ENCODE measurements around the gene OAS2. TPM values are rescaled to one million over a fixed set of nuclear protein-coding genes. Genes with fewer than 3 reads are reported as not detected.
A peak's percentile ranks its signal among the peaks of the same experiment; 100 is the strongest.

Gene OAS2, protein sequence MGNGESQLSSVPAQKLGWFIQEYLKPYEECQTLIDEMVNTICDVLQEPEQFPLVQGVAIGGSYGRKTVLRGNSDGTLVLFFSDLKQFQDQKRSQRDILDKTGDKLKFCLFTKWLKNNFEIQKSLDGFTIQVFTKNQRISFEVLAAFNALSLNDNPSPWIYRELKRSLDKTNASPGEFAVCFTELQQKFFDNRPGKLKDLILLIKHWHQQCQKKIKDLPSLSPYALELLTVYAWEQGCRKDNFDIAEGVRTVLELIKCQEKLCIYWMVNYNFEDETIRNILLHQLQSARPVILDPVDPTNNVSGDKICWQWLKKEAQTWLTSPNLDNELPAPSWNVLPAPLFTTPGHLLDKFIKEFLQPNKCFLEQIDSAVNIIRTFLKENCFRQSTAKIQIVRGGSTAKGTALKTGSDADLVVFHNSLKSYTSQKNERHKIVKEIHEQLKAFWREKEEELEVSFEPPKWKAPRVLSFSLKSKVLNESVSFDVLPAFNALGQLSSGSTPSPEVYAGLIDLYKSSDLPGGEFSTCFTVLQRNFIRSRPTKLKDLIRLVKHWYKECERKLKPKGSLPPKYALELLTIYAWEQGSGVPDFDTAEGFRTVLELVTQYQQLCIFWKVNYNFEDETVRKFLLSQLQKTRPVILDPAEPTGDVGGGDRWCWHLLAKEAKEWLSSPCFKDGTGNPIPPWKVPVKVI
- total RNA-seq (2013; cell fraction: nucleolus; rRNA removed): 61.8 and 67.6 TPM in 2 replicates
- total RNA-seq (2014; rRNA removed) (90.7 and 125 TPM in 2 replicates), total RNA-seq (2014; rRNA removed; fragmentation: Illumina TruSeq; extraction: Trizol) (105 and 113 TPM in 2 replicates), total RNA-seq (2021) (89.7 and 102 TPM in 2 replicates), polyA plus RNA-seq (2011; rRNA removed) (290 and 350 TPM in 2 replicates), polyA plus RNA-seq (2014; fragmentation: Illumina TruSeq; extraction: Trizol) (133 and 223 TPM in 2 replicates), polyA plus RNA-seq (2014; fragmentation: Nextera tagmentation; extraction: Ambion mirVana) (10 to 100 TPM; 32.4 to 43.4 TPM), polyA plus RNA-seq (2014; rRNA removed) (81.0 and 92.9 TPM in 2 replicates), polyA plus RNA-seq (2016; fragmentation: Nextera tagmentation; extraction: Ambion mirVana) (10 to 100 TPM; 51.5 to 51.6 TPM), polyA minus RNA-seq (2011; rRNA and poly(A)+ RNA removed) (263 and 276 TPM in 2 replicates), Bru-seq, nascent RNA (percentile 90 among the genes with signal in this experiment), BruChase-seq, experiment 1, labeled RNA remaining after a 6-hour chase (percentile 82 among the genes with signal in this experiment), BruChase-seq, experiment 2, labeled RNA remaining after a 2-hour chase (percentile 83 among the genes with signal in this experiment)
- polyA plus RNA-seq (2011; ENCODE audit: low read depth): 62.4 TPM
- 186 and 209 TPM in 2 replicates for polyA plus RNA-seq (2011; cell fraction: cytosol; rRNA removed)
- polyA plus RNA-seq (2011; cell fraction: nucleus; rRNA removed): 117 and 158 TPM in 2 replicates
- 64.5 and 96.0 TPM in 2 replicates for polyA plus RNA-seq (2012)
- polyA minus RNA-seq (2011; cell fraction: cytosol; rRNA and poly(A)+ RNA removed): 88.5 and 105 TPM in 2 replicates
- polyA minus RNA-seq (2011; cell fraction: nucleus; rRNA and poly(A)+ RNA removed): 91.3 and 96.3 TPM in 2 replicates
- long read RNA-seq, experiment 1, full-length matches to known transcripts: 40 of 44 reads
- long read RNA-seq, experiment 1, partial matches to known transcripts: 0 of 44 reads
- long read RNA-seq, experiment 1, other reads (novel, unspliced or antisense): 4 of 44 reads
- long read RNA-seq, experiment 2, full-length matches to known transcripts: 383 of 450 reads
- long read RNA-seq, experiment 2, partial matches to known transcripts: 16 of 450 reads
- long read RNA-seq, experiment 2, other reads (novel, unspliced or antisense): 51 of 450 reads

DNA sequence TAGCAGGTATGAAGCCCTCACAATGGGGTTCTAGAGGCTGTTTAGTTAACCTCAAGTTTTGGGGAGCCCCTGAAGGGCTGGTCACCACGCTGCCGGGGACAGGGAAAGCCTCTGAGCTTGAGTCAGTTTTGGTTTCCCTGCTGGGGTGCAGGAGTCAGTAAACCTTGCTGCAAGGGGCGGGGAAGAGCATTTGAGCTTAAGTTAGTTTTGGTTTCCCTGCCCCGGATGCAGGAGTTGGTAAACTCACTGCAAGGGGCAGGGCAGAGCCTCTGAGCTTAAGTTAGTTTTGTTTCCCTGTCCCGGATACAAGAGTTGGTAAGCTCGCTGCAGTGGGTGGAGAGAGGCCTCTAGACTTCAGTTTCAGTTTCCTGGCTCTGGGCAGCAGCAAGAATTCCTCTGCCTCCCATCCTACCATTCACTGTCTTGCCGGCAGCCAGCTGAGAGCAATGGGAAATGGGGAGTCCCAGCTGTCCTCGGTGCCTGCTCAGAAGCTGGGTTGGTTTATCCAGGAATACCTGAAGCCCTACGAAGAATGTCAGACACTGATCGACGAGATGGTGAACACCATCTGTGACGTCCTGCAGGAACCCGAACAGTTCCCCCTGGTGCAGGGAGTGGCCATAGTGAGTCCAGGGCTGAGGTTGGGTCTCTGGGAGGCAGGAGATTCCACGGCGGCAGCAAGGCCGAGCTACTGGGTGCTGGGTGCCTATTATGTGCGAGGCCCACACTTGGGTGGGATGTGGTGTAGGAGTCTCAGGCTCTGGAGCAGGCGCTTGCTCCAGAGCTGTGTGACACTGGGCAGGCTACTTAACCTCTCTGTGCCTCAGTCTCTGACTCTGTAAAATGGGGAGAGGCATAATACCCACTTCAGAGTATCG, at the start of gene OAS2:
OAS2 (plus strand) TSS at position 357 of the 878 bp plus-strand sequence; CDS start at position 447, 90 bp downstream.
- in situ Hi-C loops (cut with MboI): no loop called here
- BruUV-seq (replicated peaks): TSS peak; percentile 67
- CTCF ChIA-PET: interaction anchor here (0.7 to 3.7 kb wide), 23 partner anchors 10 to 196 kb away, joined by 3 to 45 read pairs (median 5); partner anchors contain the start of genes OAS1 and OAS3
- DNase-seq (ENCODE audit: low read depth, low spot score): peak; percentile 94
- peak within 1 kb of the TSS; percentile 99 for H3K4me2 ChIP-seq (ENCODE audit: control insufficient read depth, insufficient read depth)
- peaks cover 8% of the 10 kb centered on the region for H3K9me3 ChIP-seq (replicated peaks; ENCODE audit: control insufficient read depth, insufficient read depth, low read length)
- FAIRE-seq: peak; percentile 85
- H3K4me1 ChIP-seq (ENCODE audit: control insufficient read depth, insufficient read depth, low read length): peaks cover 13% of the 10 kb centered on the region
- no peaks in the 10 kb centered on the region for H4K20me1 ChIP-seq (ENCODE audit: control insufficient read depth, insufficient read depth)
- peak; percentile 92 for ATAC-seq
- peak within 1 kb of the TSS; percentile 64 for H2AFZ ChIP-seq (ENCODE audit: control insufficient read depth, low read depth, low read length)
- SMC1A ChIA-PET (ENCODE audit: uncharacterized antibody, unreplicated experiment): interaction anchor here (0.6 to 7.6 kb wide), 20 partner anchors 13 to 849 kb away, joined by 3 to 99 read pairs (median 4); partner anchors contain the start of genes OAS1 and OAS3
- H3K27me3 ChIP-seq (replicated peaks in 1 of 2; ENCODE audit: control insufficient read depth in 2 of 2, insufficient read depth in 2 of 2, low read length in 1 of 2): no peaks in the 10 kb centered on the region
- intact Hi-C loops (cut with micrococcal nuclease; ENCODE audit: unreplicated experiment): loop anchor here (1.0 kb wide), 2 partner anchors 39 to 71 kb away; no protein-coding TSS in a partner anchor
- RAD21 ChIA-PET (ENCODE audit: unreplicated experiment): interaction anchor here (0.8 to 3.9 kb wide), 14 partner anchors 11 to 120 kb away, joined by 3 to 47 read pairs (median 7); partner anchors contain the start of genes OAS1 and OAS3
- peaks cover 60% of the 10 kb centered on the region for H3K79me2 ChIP-seq (ENCODE audit: control insufficient read depth, insufficient read depth, low read length)
- peak within 1 kb of the TSS; percentile 100 for H3K27ac ChIP-seq (ENCODE audit: control insufficient read depth, insufficient read depth)
- peak within 1 kb of the TSS; percentile 97 for H3K4me3 ChIP-seq
- H3K36me3 ChIP-seq (ENCODE audit: control insufficient read depth in 2 of 2, insufficient read depth in 2 of 2, low read length in 1 of 2): peaks cover 0 to 4% of the 10 kb centered on the region in 2 experiments; a peak in 1 of 4 replicates
- H3K9ac ChIP-seq (ENCODE audit: control insufficient read depth, insufficient read depth, low read length): peak within 1 kb of the TSS; percentile 100
- POLR2A ChIA-PET: interaction anchor here (0.9 to 5.1 kb wide), 15 partner anchors 10 to 244 kb away, joined by 3 to 69 read pairs (median 7); partner anchors contain the start of genes OAS1, OAS3 and TPCN1
- WGBS (ENCODE audit: insufficient coverage, insufficient replicate concordance, low lambda C conversion rate, missing lambda C conversion rate): 0% methylated on average over 19 of the region's 19 CpGs
- TF ChIP-seq TBL1XR1 (IDR thresholded peaks at IDR 0.05; ENCODE audit: low read depth, low read length): no peak
- no peak for TF ChIP-seq MYC (IDR thresholded peaks at IDR 0.05; ENCODE audit: insufficient read depth, insufficient read length, insufficient replicate concordance, low read length, severe bottlenecking)
- no peak for TF ChIP-seq MTA2 (IDR thresholded peaks at IDR 0.05; ENCODE audit: low read depth)
- no peak for TF ChIP-seq MXI1 (IDR thresholded peaks at IDR 0.05; ENCODE audit: low read depth, low read length)
- TF ChIP-seq, protein P1, sequence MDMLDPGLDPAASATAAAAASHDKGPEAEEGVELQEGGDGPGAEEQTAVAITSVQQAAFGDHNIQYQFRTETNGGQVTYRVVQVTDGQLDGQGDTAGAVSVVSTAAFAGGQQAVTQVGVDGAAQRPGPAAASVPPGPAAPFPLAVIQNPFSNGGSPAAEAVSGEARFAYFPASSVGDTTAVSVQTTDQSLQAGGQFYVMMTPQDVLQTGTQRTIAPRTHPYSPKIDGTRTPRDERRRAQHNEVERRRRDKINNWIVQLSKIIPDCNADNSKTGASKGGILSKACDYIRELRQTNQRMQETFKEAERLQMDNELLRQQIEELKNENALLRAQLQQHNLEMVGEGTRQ (IDR thresholded peaks at IDR 0.05; ENCODE audit: borderline replicate concordance, low read depth, low read length): no peak
- TF ChIP-seq SPI1 (IDR thresholded peaks at IDR 0.05; ENCODE audit: borderline replicate concordance, insufficient read depth, low read depth, low read length): no peak
- TF ChIP-seq CBFB (IDR thresholded peaks at IDR 0.05; ENCODE audit: low read depth): 0 out of 2 replicates have a peak, but pooled peaks have one; percentile 78
- peak; percentile 69; the same call in 1 of the 2 replicates for TF ChIP-seq RB1 (IDR thresholded peaks at IDR 0.05; ENCODE audit: borderline replicate concordance)
- no peak for TF ChIP-seq NR2C2 (IDR thresholded peaks at IDR 0.05; ENCODE audit: borderline replicate concordance, control insufficient read depth, insufficient read length, low read depth)
- peak; percentile 79; the same call in 1 of the 2 replicates for TF ChIP-seq TAF1 (IDR thresholded peaks at IDR 0.05; ENCODE audit: borderline replicate concordance, low read depth, low read length)
- peak; percentile 88 for TF ChIP-seq POLR2A (IDR thresholded peaks at IDR 0.05; ENCODE audit: low read depth, low read length)
- TF ChIP-seq, protein P2, sequence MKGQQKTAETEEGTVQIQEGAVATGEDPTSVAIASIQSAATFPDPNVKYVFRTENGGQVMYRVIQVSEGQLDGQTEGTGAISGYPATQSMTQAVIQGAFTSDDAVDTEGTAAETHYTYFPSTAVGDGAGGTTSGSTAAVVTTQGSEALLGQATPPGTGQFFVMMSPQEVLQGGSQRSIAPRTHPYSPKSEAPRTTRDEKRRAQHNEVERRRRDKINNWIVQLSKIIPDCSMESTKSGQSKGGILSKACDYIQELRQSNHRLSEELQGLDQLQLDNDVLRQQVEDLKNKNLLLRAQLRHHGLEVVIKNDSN (IDR thresholded peaks at IDR 0.05; ENCODE audit: borderline replicate concordance, extremely low read length, insufficient read depth, low read depth, low read length): no peak
